Colon (tissue), 2 donors: ENCODE measurements around the gene RBFOX1.

ENCODE experiments used
- FAIRE-seq: peaks from 2 replicates; lab custom pipeline; 2012; peaks lifted over from hg19 to GRCh38; lab: Jason Lieb, UNC
- donor health status: control.
- donor health status: control.

The RBFOX1 gene

GRCh38 chr16:7526736-7527135 lies 194.1 kb downstream of the RBFOX1 start:
- FAIRE-seq: no peak

- FAIRE-seq: no peak
These were observed 199.9 kb downstream of the RBFOX1 start for GRCh38 chr16:7532534-7532933.

- FAIRE-seq: no peak
These were observed 202.1 kb downstream of the RBFOX1 start for GRCh38 chr16:7534749-7535148.

- no peak for FAIRE-seq
These were observed 208.4 kb downstream of the RBFOX1 start for GRCh38 chr16:7541026-7541425.

GRCh38 chr16:7545251-7545650 lies 212.6 kb downstream of the RBFOX1 start:
- no peak for FAIRE-seq

GRCh38 chr16:7546948-7547347 lies 214.3 kb downstream of the RBFOX1 start:
- no peak for FAIRE-seq

- no peak for FAIRE-seq
These were observed 215.1 kb downstream of the RBFOX1 start for GRCh38 chr16:7547736-7548135.

- no peak for FAIRE-seq
These were observed 216.2 kb downstream of the RBFOX1 start for GRCh38 chr16:7548796-7549318.

- no peak for FAIRE-seq
These were observed 217.5 kb downstream of the RBFOX1 start for GRCh38 chr16:7550096-7550495.

GRCh38 chr16:7555459-7555858 lies 222.8 kb downstream of the RBFOX1 start:
- no peak for FAIRE-seq

GRCh38 chr16:7561908-7562405 lies 229.3 kb downstream of the RBFOX1 start:
- no peak for FAIRE-seq

- FAIRE-seq: no peak
These were observed 233.7 kb downstream of the RBFOX1 start for GRCh38 chr16:7566360-7566759.

GRCh38 chr16:7571366-7571765 lies 238.7 kb downstream of the RBFOX1 start:
- FAIRE-seq: no peak

- no peak for FAIRE-seq
These were observed 244.9 kb downstream of the RBFOX1 start for GRCh38 chr16:7577588-7577987.

GRCh38 chr16:7579454-7579853 lies 246.8 kb downstream of the RBFOX1 start:
- FAIRE-seq: no peak

GRCh38 chr16:7581175-7581574 lies 248.5 kb downstream of the RBFOX1 start:
- no peak for FAIRE-seq

GRCh38 chr16:7583396-7583795 lies 250.8 kb downstream of the RBFOX1 start:
- no peak for FAIRE-seq

- FAIRE-seq: no peak
These were observed 251.9 kb downstream of the RBFOX1 start for GRCh38 chr16:7584561-7584960.

GRCh38 chr16:7585705-7586104 lies 253.1 kb downstream of the RBFOX1 start:
- FAIRE-seq: no peak

GRCh38 chr16:7590934-7591333 lies 258.3 kb downstream of the RBFOX1 start:
- no peak for FAIRE-seq

- no peak for FAIRE-seq
These were observed 263.7 kb downstream of the RBFOX1 start for GRCh38 chr16:7596308-7596707.

- FAIRE-seq: no peak
These were observed 265.0 kb downstream of the RBFOX1 start for GRCh38 chr16:7597677-7598076.

GRCh38 chr16:7601100-7601499 lies 268.5 kb downstream of the RBFOX1 start:
- no peak for FAIRE-seq

- no peak for FAIRE-seq
These were observed 269.8 kb downstream of the RBFOX1 start for GRCh38 chr16:7602291-7602950.
